HCT116 (cell line): ENCODE measurements around the gene POMT2. TPM values are rescaled to one million over a fixed set of nuclear protein-coding genes. Genes with fewer than 3 reads are reported as not detected.

Experiments
- ATAC-seq: fragments of 200-7000 bp; cut with Tn5 transposase; 2 replicates; pipeline ENCODE4 v1.9.1; 2020; ENCODE audit warnings: mild to moderate bottlenecking, moderate library complexity
- BruUV-seq: library from RNA; stranded (reverse); fragments of 400-500 nt; replicated peaks from 2 replicates; lab custom pipeline; 2021; lab: Mats Ljungman, UMichigan
- CTCF ChIA-PET: fragments of 300-600 bp; sonication (Branson Sonifier 250); formaldehyde crosslinking; loops from one replicate; lab custom pipeline; 2021; ENCODE audit warnings: antibody characterized with exemption; lab: Charles Lee
- POLR2A ChIA-PET: fragments of 300-600, 350-600 bp; sonication (Branson Sonifier 250); formaldehyde crosslinking; loops from one replicate; lab custom pipeline; 2021; ENCODE audit warnings: antibody characterized with exemption; lab: Charles Lee
- RAD21 ChIA-PET, 2 experiments: fragments of 300-600 bp; sonication (Branson Sonifier 250); formaldehyde crosslinking; loops; one replicate each; lab custom pipeline; 2023; ENCODE audit warnings: low total read pairs in 2 of 2; ENCODE audit not compliant: uncharacterized antibody in 2 of 2, unreplicated experiment in 2 of 2, low non-redundant PET in 1 of 2; lab: Charles Lee
- DNase-seq: peaks from one replicate; pipeline ENCODE4 v3.0.0-alpha.2; 2010; ENCODE audit warnings: low read depth, low spot score
- H2AFZ ChIP-seq: fragments of 200-600 bp; shearing (Covaris generic), sonication (generic); 2 replicates; pipeline ENCODE4 v1.6.1; 2017; ENCODE audit warnings: low read depth, mixed run types, mixed read lengths, antibody characterized with exemption, low read length; ENCODE audit not compliant: poor library complexity, severe bottlenecking
- H3K27ac ChIP-seq: 2 replicates; pipeline ENCODE4 v1.5.1; 2012; ENCODE audit warnings: low read depth, low read length
- H3K27me3 ChIP-seq: fragments of 200-600 bp; sonication (generic); 2 replicates; pipeline ENCODE4 v1.6.1; 2016; ENCODE audit warnings: mixed run types, low read length, mixed read lengths; ENCODE audit not compliant: insufficient read depth
- H3K36me3 ChIP-seq, 2 experiments: fragments of 200-500 bp in 1 of 2; fragments of 200-600 bp in 1 of 2; sonication (Bioruptor generic) in 1 of 2; sonication (generic) in 1 of 2; 2 replicates each; pipeline versions ENCODE4 v1.5.1 to v1.6.1; 2014 to 2016; ENCODE audit warnings: low read length in 2 of 2, inconsistent platforms in 1 of 2, mixed read lengths in 1 of 2, mixed run types in 1 of 2; ENCODE audit not compliant: insufficient read depth in 2 of 2, control insufficient read depth in 1 of 2
- H3K4me1 ChIP-seq, 2 experiments: fragments of 200-600 bp in 1 of 2; sonication (generic) in 1 of 2; 2 replicates each; pipeline versions ENCODE4 v1.5.1 to v1.6.1; 2012 to 2017; ENCODE audit warnings: low read length in 2 of 2, inconsistent platforms in 1 of 2, mild to moderate bottlenecking in 1 of 2, mixed read lengths in 1 of 2, mixed run types in 1 of 2, moderate library complexity in 1 of 2; ENCODE audit not compliant: insufficient read depth in 2 of 2, control insufficient read depth in 1 of 2
- H3K4me2 ChIP-seq: fragments of 200-600 bp; sonication (generic); 2 replicates; pipeline ENCODE4 v1.6.1; 2017; ENCODE audit warnings: mixed run types, low read length, mixed read lengths
- H3K4me3 ChIP-seq, 2 experiments: fragments of 200-600 bp in 1 of 2; sonication (generic) in 1 of 2; replicated peaks in 1 of 2; 2 replicates each; pipeline ENCODE4 v1.5.1; 2011 to 2016; ENCODE audit warnings: low read length in 2 of 2, control low read depth in 1 of 2, low read depth in 1 of 2, mild to moderate bottlenecking in 1 of 2, mixed read lengths in 1 of 2, mixed run types in 1 of 2
- H3K79me2 ChIP-seq: fragments of 200-600 bp; sonication (generic); 2 replicates; pipeline ENCODE4 v1.6.1; 2017; ENCODE audit warnings: mild to moderate bottlenecking, mixed run types, low read length, moderate library complexity, mixed read lengths; ENCODE audit not compliant: insufficient read depth
- H3K9ac ChIP-seq: fragments of 200-600 bp; sonication (generic); 2 replicates; pipeline ENCODE4 v1.6.1; 2016; ENCODE audit warnings: low read length, mixed read lengths
- H3K9me2 ChIP-seq: fragments of 200-600 bp; sonication (generic), shearing (Covaris generic); 2 replicates; pipeline ENCODE4 v1.6.1; 2017; ENCODE audit warnings: mixed run types, mild to moderate bottlenecking, moderate library complexity; ENCODE audit not compliant: insufficient read depth
- H3K9me3 ChIP-seq, 2 experiments: fragments of 200-500 bp in 1 of 2; fragments of 200-600 bp in 1 of 2; sonication (Bioruptor generic) in 1 of 2; sonication (generic) in 1 of 2; 2 replicates each; pipeline ENCODE4 v1.6.1; 2014 to 2017; ENCODE audit warnings: low read length in 2 of 2, mixed read lengths in 2 of 2, inconsistent platforms in 1 of 2, low read depth in 1 of 2, mild to moderate bottlenecking in 1 of 2, mixed run types in 1 of 2, moderate library complexity in 1 of 2; ENCODE audit not compliant: control insufficient read depth in 1 of 2, insufficient read depth in 1 of 2
- H4K20me1 ChIP-seq: fragments of 200-600 bp; sonication (generic), shearing (Covaris generic); 2 replicates; pipeline ENCODE4 v1.6.1; 2017; ENCODE audit warnings: mixed run types, mild to moderate bottlenecking, moderate library complexity; ENCODE audit not compliant: insufficient read depth
- CBX3 ChIP-seq: IDR thresholded peaks from 2 replicates; pipeline ENCODE4 v1.6.1; 2012; ENCODE audit warnings: low read depth
- CEBPB ChIP-seq: IDR thresholded peaks from 2 replicates; pipeline ENCODE4 v1.6.1; 2012; ENCODE audit warnings: low read depth
- EGR1 ChIP-seq: IDR thresholded peaks from 2 replicates; pipeline ENCODE4 v1.6.1; 2012; ENCODE audit warnings: low read depth
- ELF1 ChIP-seq: IDR thresholded peaks from 2 replicates; pipeline ENCODE4 v1.6.1; 2012; ENCODE audit warnings: low read depth, borderline replicate concordance
- EZH2 ChIP-seq: fragments of 200-600 bp; sonication (generic); IDR thresholded peaks from 2 replicates; pipeline ENCODE4 v1.6.1; 2017; ENCODE audit warnings: antibody characterized with exemption, mixed run types
- JUND ChIP-seq: IDR thresholded peaks from 2 replicates; pipeline ENCODE4 v1.6.1; 2012
- MAX ChIP-seq: IDR thresholded peaks from 2 replicates; pipeline ENCODE4 v1.6.1; 2012
- POLR2AphosphoS5 ChIP-seq: IDR thresholded peaks from 2 replicates; pipeline ENCODE4 v1.6.1; 2011; ENCODE audit warnings: mild to moderate bottlenecking, low read depth, low read length, moderate library complexity
- RAD21 ChIP-seq: IDR thresholded peaks from 2 replicates; pipeline ENCODE4 v1.6.1; 2012; ENCODE audit warnings: low read depth, mild to moderate bottlenecking
- REST ChIP-seq: IDR thresholded peaks from 2 replicates; pipeline ENCODE4 v1.6.1; 2012; ENCODE audit warnings: low read depth
- SIN3A ChIP-seq: IDR thresholded peaks from 2 replicates; pipeline ENCODE4 v1.6.1; 2012; ENCODE audit warnings: low read depth
- SP1 ChIP-seq: IDR thresholded peaks from 2 replicates; pipeline ENCODE4 v1.6.1; 2012; ENCODE audit warnings: low read depth
- SRF ChIP-seq: IDR thresholded peaks from 2 replicates; pipeline ENCODE4 v1.6.1; 2012; ENCODE audit warnings: low read depth
- YY1 ChIP-seq: IDR thresholded peaks from 2 replicates; pipeline ENCODE4 v1.6.1; 2011; ENCODE audit warnings: low read length, low read depth, moderate library complexity, mild to moderate bottlenecking; ENCODE audit not compliant: insufficient replicate concordance; ENCODE audit errors: extremely low read depth
- ZFX ChIP-seq: fragments of 450-650 bp; IDR thresholded peaks from 2 replicates; pipeline ENCODE4 v1.6.1; 2017
- ZNF274 ChIP-seq: fragments of 200-500 bp; sonication (Bioruptor generic); IDR thresholded peaks from 2 replicates; pipeline ENCODE4 v1.6.1; 2014; ENCODE audit warnings: mild to moderate bottlenecking, low read depth, low read length, inconsistent platforms
- intact Hi-C: fragments of 100-400 bp; cut with micrococcal nuclease; formaldehyde crosslinking; loops from 2 replicates; pipeline ENCODE4 v1.10.0; 2022
- total RNA-seq: library from RNA; stranded (reverse); gene quantifications from one replicate; pipeline ENCODE4 v1.2.1, GENCODE V29; 2021; ENCODE audit not compliant: unreplicated experiment
- TF ChIP-seq, protein P1 (sequence below): IDR thresholded peaks from 2 replicates; pipeline ENCODE4 v1.6.1; 2012
- TF ChIP-seq, protein P2 (sequence below): IDR thresholded peaks from 2 replicates; pipeline ENCODE4 v1.6.1; 2011; ENCODE audit warnings: mild to moderate bottlenecking, low read length, moderate library complexity; ENCODE audit not compliant: insufficient replicate concordance; ENCODE audit errors: extremely low read depth
- TF ChIP-seq, protein P3 (sequence below), 3 experiments: fragments of 200-600 bp in 1 of 3; sonication (generic) in 1 of 3; IDR thresholded peaks in 2 of 3; conservative IDR thresholded peaks in 1 of 3; 2 replicates each; pipeline ENCODE4 v1.5.1; 2012 to 2017; ENCODE audit warnings: low read depth in 2 of 3, low read length in 2 of 3, antibody characterized with exemption in 1 of 3, borderline replicate concordance in 1 of 3, control low read depth in 1 of 3, mild to moderate bottlenecking in 1 of 3, mixed read lengths in 1 of 3, mixed run types in 1 of 3, moderate library complexity in 1 of 3; ENCODE audit not compliant: insufficient read depth in 1 of 3

The POMT2 gene
- total RNA-seq, 1 experiment from 2014 or later = 30.2 TPM

GRCh38 chr14:77270361-77271112, 50.1 kb downstream of the POMT2 start:
- Histone ChIP-seq H3K27ac (no peak overlapping the region), H4K20me1 (no peaks in the 10 kb centered on the region), H3K27me3 (no peaks in the 10 kb centered on the region), H3K36me3 (no peaks in the 10 kb centered on the region), H3K9me3 (no peaks in the 10 kb centered on the region), H3K4me3 (no peak overlapping the region), H3K79me2 (no peaks in the 10 kb centered on the region), H2AFZ (no peak overlapping the region), H3K9me2 (no peaks in the 10 kb centered on the region), H3K4me2 (no peak overlapping the region), H3K4me1 (no peaks in the 10 kb centered on the region), H3K9ac (no peak overlapping the region)
- BruUV-seq = no TSS peak
- no peak for TF ChIP-seq EZH2
- TF ChIP-seq, protein P1, sequence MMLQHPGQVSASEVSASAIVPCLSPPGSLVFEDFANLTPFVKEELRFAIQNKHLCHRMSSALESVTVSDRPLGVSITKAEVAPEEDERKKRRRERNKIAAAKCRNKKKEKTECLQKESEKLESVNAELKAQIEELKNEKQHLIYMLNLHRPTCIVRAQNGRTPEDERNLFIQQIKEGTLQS = no peak
- TF ChIP-seq YY1 = no peak
- no peak for TF ChIP-seq CBX3
- TF ChIP-seq ZNF274 = no peak
- TF ChIP-seq POLR2AphosphoS5 = no peak
- no peak for TF ChIP-seq EGR1
- TF ChIP-seq JUND = no peak
- TF ChIP-seq, protein P2, sequence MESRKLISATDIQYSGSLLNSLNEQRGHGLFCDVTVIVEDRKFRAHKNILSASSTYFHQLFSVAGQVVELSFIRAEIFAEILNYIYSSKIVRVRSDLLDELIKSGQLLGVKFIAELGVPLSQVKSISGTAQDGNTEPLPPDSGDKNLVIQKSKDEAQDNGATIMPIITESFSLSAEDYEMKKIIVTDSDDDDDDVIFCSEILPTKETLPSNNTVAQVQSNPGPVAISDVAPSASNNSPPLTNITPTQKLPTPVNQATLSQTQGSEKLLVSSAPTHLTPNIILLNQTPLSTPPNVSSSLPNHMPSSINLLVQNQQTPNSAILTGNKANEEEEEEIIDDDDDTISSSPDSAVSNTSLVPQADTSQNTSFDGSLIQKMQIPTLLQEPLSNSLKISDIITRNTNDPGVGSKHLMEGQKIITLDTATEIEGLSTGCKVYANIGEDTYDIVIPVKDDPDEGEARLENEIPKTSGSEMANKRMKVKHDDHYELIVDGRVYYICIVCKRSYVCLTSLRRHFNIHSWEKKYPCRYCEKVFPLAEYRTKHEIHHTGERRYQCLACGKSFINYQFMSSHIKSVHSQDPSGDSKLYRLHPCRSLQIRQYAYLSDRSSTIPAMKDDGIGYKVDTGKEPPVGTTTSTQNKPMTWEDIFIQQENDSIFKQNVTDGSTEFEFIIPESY = no peak
- TF ChIP-seq, protein P3, sequence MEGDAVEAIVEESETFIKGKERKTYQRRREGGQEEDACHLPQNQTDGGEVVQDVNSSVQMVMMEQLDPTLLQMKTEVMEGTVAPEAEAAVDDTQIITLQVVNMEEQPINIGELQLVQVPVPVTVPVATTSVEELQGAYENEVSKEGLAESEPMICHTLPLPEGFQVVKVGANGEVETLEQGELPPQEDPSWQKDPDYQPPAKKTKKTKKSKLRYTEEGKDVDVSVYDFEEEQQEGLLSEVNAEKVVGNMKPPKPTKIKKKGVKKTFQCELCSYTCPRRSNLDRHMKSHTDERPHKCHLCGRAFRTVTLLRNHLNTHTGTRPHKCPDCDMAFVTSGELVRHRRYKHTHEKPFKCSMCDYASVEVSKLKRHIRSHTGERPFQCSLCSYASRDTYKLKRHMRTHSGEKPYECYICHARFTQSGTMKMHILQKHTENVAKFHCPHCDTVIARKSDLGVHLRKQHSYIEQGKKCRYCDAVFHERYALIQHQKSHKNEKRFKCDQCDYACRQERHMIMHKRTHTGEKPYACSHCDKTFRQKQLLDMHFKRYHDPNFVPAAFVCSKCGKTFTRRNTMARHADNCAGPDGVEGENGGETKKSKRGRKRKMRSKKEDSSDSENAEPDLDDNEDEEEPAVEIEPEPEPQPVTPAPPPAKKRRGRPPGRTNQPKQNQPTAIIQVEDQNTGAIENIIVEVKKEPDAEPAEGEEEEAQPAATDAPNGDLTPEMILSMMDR (IDR thresholded peaks at IDR 0.05 in 2 of 3, conservative IDR thresholded peaks at IDR 0.05 in 1 of 3; ENCODE audit: borderline replicate concordance in 1 of 3, insufficient read depth in 1 of 3, low read depth in 2 of 3, low read length in 2 of 3) = no peak
- no peak for TF ChIP-seq ELF1
- TF ChIP-seq SP1 = no peak
- no peak for TF ChIP-seq REST
- no peak for TF ChIP-seq ZFX
- TF ChIP-seq SIN3A = no peak
- no peak for TF ChIP-seq MAX
- TF ChIP-seq SRF = no peak
- no peak for TF ChIP-seq CEBPB
- no peak for TF ChIP-seq RAD21
- intact Hi-C loops = no loop called here
- DNase-seq (no peak), ATAC-seq (no peak)
- RAD21 ChIA-PET = no interaction called here
- POLR2A ChIA-PET = no interaction called here
- CTCF ChIA-PET = no interaction called here
